HG03457 (cell line): ENCODE measurements around the gene ALG11.
A peak's percentile ranks its signal among the peaks of the same experiment; 100 is the strongest.
"Not testable (repeated sequence)": the region's sequence is repeated elsewhere in the genome, so short reads cannot be mapped to it uniquely, and the experiment has no call there.

Source experiments
- ATAC-seq: cut with Tn5 transposase; IDR thresholded peaks from one replicate; pipeline ENCODE4 v1.9.1; 2021; ENCODE audit warnings: moderate number of reproducible peaks; ENCODE audit not compliant: unreplicated experiment

Gene ALG11, protein sequence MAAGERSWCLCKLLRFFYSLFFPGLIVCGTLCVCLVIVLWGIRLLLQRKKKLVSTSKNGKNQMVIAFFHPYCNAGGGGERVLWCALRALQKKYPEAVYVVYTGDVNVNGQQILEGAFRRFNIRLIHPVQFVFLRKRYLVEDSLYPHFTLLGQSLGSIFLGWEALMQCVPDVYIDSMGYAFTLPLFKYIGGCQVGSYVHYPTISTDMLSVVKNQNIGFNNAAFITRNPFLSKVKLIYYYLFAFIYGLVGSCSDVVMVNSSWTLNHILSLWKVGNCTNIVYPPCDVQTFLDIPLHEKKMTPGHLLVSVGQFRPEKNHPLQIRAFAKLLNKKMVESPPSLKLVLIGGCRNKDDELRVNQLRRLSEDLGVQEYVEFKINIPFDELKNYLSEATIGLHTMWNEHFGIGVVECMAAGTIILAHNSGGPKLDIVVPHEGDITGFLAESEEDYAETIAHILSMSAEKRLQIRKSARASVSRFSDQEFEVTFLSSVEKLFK

DNA sequence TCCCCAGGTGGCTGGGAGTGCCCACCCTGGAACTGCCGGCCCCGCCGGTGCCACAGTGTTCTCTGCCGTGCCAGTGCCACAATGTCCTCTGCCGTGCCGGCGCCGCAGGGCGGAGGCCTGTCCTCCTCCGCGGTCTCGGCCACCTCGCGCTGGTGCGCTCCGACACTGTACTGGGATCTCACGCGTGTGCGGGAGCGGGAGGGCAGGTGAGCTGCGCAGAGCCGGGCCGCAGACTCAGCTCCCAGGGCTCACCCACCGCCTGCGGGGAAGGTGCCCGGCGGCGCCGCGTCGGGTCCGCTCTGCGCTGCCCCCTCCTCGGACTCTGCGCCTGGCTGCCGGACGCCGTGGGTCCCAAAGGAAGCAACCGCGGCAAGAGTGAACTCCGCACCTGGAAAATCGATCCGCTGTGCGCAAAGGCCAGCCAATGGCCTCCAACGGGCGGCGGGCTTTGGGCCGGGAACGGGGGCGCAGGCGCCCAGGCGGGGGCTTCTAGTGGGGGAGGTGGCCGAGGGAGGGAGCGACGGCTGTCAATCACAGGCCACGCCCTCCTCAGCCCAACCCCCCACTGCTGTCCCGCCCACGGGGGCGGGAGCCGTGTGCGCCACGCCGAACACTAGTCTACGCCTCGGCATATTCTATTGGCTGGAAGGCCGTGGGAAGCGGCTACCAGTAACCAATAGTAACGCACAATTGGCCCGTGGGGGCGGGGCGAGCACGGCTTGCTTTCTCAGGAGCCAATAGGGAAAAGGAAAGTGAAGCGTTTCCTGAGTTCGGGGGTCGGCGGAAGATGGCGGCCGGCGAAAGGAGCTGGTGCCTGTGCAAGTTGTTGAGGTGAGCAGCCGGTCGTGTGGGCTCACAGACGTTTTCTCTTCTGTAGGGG lies at the start of gene ALG11:
Gene ALG11, plus strand, starts transcription at position 767 of the 880 bp plus-strand sequence. Its CDS starts 21 bp downstream, at position 788.
- ATAC-seq = peak; percentile 99

DNA sequence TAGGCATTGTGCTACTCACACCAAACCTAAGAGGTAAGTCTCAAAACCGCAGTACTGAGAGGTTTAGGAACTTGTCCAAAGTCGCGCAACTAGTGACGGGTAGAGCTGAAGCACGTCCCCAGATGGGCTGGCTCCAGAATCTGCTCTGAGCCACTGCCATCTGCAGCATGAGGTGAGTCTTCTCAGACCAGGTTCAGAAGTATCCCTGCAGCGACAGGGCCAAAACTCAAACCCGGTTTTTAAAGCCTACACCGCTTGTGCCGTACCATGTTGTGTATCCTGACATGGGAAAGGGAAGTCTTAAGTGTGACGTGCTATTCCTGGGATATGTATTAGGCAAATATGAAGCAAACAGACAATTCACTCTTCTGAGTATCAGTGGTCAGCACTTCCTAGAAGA lies 46.0 kb upstream of the ALG11 start:
- ATAC-seq = no peak

DNA sequence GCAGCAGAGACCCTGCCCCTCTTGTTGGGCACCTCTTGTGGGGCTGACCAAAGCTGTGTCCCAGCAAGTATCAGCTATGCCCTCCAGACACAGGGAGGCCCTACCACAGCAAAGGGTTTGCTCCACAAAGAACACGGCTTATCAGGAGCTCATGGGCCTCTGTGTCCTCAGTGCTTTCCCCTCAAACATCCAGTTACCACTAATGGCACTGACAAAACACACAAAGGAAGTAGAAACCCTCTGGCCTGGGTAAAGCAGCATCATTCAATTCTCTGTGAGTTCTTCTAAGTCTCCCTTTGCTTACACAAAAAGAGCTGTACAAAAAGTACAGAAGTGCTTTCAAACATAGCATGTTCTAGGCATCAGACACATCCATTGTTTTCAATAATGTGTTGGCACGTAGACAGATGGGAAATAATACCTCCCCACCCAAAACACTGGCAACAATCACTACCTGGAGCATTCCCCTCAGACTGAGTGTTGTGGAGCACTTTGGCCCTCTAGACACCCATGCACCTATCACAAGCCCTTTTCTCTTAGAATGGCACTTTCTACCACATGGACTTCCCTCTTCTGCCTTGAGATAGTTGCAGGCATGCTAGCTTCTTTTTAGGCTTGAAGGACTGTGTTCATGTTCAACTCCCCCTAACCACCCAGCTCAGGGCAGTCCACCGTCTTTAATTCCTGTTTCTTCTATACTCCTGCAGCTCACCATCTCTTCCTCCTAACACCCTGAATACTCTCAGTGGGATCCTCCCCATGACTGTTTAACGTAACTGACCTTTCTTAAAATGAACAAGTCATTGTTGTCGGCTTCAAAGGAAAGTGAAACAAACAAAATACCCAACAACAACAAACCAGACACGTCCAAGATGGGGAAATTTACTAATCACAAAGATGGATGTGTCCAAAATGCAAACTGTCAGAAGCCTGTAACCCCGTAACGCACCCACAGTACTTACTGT lies 44.4 kb upstream of the ALG11 start:
- no peak for ATAC-seq

DNA sequence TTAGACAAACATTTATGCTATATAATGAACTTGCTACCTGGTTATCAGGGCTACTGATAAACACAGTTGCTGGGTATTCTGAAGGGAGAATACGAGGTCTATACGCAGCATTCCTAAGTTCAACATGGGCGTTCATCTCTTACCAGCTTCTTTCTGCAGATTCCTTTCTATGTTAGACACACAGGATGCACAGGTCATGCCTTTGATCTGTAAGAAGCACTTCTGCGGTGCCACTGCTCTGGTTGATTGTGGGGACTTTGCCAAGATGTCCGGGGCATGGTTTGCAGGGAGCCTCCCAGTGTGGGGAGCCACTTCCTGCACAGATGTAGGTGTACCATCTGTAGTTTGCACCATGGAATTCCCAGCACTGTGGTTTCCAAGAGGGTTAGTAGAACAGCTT lies 41.8 kb upstream of the ALG11 start:
- no peak for ATAC-seq

DNA sequence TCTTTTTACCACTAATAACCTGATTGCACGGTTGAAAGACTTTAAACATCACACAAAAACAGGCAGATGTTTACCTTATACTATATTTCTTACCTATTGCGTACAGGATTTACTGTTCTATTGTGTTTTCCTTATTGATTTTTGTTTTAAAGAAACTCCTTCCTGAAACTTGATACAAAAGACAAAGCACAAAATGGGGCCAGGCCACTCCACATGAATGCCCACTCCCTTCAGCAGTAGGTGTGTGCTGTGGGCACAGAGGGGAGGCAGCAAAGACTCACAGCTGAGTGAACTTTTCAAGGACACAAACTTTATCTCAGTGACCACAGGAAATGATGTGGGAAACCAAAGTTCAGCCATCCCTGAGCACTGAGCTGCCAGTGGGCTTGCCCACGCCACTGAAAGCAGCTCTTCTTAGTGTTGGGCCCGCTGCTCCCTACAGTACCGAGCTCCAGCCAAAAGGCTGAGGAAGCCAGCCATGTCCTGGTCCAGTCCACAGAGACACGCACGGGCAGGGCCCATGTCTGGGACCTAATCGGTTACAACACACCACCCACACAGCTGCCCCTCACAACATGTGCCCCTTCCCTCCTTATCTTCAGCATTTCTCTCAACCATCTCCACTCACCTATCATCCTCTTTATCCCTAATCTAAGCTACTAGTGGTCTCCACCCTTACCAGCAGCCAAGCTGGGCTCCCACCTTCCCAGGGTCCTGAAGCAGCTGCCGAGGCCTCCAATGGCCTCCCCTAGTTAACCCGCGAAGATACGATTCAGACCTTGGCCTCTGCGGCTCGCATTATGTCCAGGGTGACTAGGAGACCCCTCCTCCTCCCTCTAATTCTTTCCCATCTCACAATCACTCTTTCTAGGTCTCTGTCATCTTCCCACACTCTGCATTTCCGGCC lies 40.4 kb upstream of the ALG11 start:
- no peak for ATAC-seq

DNA sequence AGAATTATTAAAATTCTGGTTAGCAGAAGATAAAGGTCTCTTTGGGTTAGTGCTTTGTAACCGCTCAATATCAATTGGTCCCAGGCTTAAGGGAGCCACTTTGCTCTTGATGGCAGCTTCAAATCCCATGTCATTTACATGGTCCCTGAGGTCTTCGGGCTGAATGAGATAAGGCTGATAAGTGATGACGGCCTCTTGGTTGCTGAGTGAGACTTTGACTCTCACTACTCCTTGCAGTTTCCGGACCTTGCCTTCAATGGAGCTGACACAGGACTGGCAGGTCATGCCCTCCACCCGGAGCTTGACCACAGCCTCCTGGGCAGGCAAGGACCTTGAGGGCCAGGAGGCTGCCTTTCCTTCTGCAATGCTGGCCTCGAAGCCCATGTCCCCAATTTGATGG lies 37.7 kb upstream of the ALG11 start:
- no peak for ATAC-seq

DNA sequence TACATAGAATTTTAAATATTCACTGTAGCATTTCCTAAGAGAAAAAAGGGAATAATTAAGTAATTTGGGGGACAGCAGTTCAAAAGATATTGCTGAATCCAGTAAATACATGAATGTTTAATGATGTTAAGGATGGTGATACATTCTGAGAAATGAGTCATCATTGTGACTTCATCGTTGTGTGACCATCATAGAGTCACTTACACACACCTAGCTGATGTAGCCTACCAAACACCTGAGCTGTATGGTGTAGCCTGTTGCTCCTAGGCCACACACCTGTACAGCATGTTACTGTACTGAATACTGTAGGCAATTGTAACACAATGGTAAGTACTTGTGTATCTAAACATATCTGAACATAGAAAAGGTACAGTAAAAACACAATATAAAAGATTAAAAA lies 35.8 kb upstream of the ALG11 start:
- ATAC-seq = no peak

DNA sequence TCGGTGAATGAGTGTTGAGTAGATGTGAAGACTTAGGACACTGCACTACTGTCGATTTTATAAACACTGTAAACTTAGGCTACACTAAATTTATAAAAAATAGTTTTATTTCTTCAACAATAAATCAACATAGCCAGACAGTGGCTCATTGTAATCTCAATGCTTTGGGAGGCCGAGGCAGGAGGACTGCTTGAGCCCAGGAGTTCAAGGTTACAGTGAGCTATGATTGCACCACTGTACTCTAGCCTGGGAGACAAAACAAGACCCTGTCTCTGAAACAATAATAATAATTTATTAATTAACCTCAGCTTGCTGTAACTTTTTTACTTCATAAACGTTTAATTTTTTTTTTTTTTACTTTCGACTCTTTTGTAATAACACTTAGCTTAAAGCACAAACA lies 35.3 kb upstream of the ALG11 start:
- ATAC-seq = no peak

DNA sequence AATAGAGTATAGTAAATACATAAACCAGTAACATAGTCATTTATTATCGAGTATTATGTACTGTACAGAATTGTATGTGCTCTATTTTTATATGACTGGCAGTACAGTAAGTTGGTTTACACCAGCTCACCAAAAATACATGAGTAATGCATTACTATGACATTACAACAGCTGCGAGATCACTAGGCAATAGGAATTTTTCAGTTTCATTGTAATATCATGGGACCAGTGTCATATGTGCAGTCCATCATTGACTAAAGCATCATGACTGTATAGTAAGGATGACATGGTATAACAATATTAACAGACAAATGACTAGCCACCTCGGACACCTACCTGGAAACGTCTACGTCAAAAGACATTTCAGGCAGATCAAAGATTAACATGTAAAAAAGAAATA lies 34.6 kb upstream of the ALG11 start:
- ATAC-seq = no peak

DNA sequence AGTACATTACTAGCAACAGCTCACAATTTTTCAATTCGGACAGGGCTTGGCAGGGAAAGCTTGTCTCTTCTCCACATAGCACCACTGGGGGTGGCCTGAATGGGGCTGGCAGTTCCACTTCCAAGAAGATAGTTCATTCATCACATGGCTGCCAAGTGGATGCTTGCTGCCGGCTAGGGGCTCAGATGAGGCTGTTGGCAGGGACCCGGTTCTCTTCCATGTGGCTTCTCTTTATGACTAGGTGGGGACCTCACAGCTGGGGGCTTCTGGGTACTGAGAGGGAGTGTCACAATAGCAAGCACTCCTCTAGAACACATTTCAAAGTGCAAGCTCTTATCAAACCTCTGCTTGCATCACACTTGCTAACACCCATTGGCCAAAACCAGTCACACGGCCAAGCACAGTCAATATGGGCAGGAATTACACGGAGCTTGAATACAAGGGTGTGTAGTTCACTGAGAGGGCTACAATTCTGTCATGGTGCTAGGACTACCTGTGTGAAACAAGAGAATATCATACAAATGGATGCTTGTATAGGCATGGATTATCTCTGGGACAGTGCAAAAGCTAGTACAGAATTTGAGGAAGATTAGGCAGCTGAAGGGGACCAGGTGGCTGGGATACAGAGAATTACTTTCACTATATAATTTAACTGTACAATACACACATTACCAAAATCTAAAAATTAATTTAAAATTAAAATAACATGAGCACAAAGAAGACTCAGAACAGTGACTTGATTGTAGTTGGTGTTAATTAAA lies 33.2 kb upstream of the ALG11 start:
- no peak for ATAC-seq

DNA sequence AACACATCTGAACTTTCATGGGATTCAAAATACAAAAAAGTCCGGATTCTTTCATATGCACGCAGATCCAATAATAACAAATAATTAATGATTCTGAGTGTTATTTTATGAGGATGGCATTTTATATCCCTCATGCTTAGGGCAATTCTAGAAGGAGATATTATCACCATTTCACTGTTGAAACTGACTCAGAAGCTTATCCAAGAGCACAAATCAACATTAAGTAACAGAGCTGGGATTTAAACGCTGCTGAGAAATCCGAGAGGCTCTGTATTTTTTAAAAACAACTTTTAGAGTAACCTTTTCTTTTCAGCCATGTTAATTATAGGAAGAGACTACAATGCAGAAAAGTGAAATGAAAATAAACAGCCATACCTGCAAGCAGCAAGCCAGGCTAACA lies 31.3 kb upstream of the ALG11 start:
- no peak for ATAC-seq

DNA sequence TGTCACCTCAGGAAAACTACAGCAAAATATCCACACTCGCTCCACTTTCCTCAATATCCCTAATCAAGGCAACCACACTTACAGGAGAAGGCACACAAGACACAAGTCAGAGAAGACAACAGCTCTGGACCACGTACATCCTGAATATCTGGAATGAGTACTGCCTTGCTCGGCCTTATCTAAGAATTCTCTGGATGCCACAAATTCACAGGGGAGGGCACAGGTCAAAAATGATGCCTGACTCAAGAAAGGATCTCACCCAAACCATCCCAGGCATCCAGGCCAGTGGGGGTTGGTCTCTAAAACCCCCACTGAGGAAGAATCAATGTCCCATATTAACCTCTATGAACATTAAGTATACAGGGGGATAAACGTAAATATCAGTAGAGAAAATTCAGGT lies 30.8 kb upstream of the ALG11 start:
- ATAC-seq = no peak

DNA sequence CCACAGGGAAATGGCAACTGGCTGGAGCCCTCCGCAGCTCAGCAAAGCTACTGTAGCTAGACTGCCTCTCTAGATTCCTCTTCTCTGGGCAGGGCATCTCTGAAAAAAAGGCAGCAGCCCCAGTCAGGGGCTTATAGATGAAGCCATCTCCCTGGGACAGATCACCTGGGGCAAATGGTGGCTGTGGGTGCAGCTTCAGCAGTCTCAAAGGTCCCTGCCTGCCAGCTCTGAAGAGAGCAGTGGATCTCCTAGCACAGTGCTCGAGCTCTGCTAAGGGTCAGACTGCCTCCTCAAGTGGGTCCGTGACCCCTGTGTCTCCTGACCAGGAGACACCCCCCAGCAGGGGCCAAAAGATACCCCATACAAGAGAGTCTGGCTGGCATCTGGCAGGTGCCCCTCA lies 28.9 kb upstream of the ALG11 start:
- ATAC-seq = not testable (repeated sequence)

DNA sequence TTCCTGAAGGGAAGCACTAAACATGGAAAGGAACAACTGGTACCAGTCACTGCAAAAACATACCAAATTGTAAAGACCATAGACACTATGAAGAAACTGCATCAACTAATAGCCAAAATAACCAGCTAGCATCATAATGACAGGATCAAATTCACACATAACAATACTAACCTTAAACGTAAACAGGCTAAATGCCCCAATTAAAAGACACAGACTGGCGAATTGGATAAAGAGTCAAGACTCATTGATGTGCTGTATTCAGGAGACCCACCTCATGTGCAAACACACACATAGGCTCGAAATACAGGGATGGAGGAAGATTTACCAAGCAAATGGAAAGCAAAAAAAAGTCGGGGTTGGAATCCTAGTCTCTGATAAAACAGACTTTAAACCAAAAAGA lies 27.3 kb upstream of the ALG11 start:
- not testable (repeated sequence) for ATAC-seq

DNA sequence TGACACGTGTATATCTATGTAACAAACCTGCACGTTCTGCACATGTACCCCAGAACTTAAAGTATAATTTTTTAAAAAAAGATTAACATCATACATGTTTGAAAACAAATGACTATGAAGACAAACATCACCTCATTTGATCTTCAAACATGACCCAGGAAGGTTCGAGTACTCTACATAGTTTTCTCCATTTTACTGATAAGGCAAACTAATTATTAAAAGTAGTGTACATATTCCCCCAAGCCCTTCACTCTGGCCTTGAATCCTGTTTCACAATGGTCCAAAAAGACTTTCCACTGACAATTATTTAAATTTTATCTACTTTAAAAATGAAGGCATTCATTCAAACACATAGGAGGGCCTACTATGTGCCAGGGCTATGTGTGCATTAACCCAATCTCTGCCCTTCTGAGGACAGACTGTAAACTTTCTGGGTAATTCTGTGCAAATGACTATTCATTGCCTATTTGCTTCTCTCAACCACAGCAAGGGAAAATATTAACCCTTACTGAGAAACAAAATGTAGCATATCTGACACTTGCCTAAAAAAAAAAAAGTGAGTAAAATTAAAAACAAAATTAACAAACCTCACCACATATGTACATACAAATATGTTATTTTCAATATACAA lies 23.1 kb upstream of the ALG11 start:
- ATAC-seq = no peak

DNA sequence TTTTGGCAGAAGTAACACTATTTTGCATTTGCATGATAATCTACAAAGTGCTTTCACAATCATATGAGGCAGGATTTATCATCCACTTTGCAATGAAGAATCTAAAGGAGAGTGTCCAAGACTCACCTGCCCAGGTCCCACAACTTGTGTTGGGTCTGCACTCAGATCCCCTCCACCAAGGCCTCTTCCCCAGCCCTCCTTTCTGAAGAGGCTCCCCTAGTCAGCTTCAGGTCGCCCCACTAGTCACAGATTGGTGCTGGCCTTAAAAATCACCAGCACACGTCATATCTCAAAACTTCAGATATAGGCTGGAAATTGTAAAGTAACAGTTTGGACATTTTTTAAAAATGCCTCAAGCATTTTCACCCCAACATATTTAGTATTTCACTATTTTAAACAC lies 18.5 kb upstream of the ALG11 start:
- ATAC-seq = no peak

DNA sequence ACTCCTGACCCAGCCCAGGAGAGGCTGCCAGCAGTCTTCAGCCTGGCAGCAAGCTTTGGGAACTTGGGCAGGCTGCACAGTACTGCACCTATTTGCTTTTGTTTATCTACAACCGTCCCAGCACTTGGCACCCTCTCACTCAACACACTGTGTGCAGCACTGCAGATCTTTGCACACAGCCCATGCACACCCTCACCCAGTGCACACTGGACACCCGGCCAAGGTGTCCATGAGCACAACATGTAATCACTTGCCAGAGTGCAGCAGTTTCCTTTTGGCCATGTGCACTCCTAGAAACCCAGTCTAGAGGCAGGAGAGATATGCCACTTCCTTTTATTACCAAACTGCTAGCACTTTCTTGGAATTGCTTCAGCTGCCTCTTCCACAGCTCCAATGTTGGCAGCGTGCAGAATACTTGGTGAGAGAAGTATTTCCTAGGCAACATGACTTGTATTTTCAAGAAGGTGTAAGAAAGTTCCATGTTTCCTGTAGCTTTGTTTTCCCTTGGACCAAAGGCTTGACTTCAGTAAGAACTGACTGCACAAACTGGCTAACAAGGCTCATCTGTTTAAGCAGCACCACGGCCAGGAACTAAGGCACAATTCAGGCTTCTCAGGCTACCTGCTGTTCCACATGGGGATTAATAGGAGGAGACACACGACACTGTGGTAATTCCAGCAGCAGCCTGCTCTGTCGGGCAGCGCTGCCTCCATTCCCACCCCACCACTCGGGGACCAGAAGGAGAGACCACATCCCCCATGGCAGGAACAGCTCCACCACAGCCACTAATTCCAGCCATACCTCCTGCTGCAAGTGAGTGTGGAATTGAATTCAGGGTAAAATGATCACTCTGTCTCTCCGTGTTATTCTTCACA lies 16.3 kb upstream of the ALG11 start:
- no peak for ATAC-seq

DNA sequence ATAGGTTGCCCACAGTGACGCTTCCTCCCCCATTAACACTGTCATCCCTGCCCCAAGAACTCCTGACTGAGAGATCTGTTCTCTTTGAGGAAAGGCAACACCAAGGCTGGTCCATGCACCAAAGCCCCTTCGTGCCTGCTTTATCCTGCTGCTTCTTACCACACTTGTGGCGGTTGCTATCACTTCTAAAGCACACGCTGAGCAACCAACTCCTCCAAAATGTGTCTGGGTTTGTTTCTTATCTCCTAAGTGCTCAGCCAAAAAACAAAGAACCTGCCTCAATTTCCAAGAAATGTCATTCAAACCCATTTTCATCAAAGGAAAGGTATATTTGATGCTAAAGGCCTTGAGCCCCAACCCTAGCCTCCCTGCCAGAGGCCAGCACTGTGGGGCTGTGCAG lies 15.6 kb upstream of the ALG11 start:
- no peak for ATAC-seq
